ENCODE data around the gene TP53. TPM values are rescaled to one million over a fixed set of nuclear protein-coding genes. Genes with fewer than 3 reads are reported as not detected.

Gene TP53
- polyA plus RNA-seq, 1 of the 3 experiments (the other 2 are of a cell fraction) = 62.6 TPM

DNA sequence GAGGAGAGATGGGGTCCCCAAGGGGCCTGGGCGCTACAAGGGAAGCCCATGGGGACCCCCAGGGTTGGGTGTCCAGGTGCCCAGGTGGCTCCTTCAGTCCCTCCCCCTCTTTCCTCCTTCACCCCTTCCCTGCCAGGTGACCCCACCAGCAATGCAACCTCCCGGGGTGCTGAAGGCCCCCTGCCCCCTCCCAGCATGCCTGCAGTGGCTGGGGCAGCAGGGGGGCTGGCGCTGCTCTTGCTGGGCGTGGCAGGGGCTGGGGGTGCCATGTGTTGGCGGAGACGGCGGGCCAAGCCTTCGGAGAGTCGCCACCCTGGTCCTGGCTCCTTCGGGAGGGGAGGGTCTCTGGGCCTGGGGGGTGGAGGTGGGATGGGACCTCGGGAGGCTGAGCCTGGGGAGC is 21.7 kb upstream of the TP53 start:
- ChIA-PET CTCF (interaction anchor here (0.8 to 8.4 kb wide), 4 partner anchors 7 to 206 kb away, joined by 3 to 85 read pairs (median 3); partner anchors contain the start of genes DNAH2 and TP53), POLR2A (no interaction called here)
- Histone ChIP-seq H3K9ac (no peak overlapping the region), H3K4me3 (ENCODE audit: low read depth in 2 of 2, low read length in 1 of 2) (no peak overlapping the region), H3K9me2 (no peaks in the 10 kb centered on the region), H3K4me1 (ENCODE audit: control insufficient read depth in 1 of 2, insufficient read depth in 2 of 2, low read depth in 1 of 2, low read length in 1 of 2) (peaks cover 5 to 33% of the 10 kb centered on the region in 2 experiments), H4K20me1 (ENCODE audit: insufficient read depth) (no peaks in the 10 kb centered on the region), H3K36me3 (replicated peaks in 1 of 2; ENCODE audit: control insufficient read depth in 1 of 2, insufficient read depth in 2 of 2, low read length in 1 of 2) (peaks cover 0 to 2% of the 10 kb centered on the region in 2 experiments), H3K9me3 (no peaks in the 10 kb centered on the region), H3K27me3 (ENCODE audit: insufficient read depth) (no peaks in the 10 kb centered on the region), H2AFZ (ENCODE audit: low read depth) (no peak overlapping the region), H3K4me2 (no peak overlapping the region), H3K79me2 (ENCODE audit: insufficient read depth) (no peaks in the 10 kb centered on the region), H3K27ac (ENCODE audit: low read depth in 2 of 2, low read length in 1 of 2) (no peak overlapping the region), H3F3A (replicated peaks; ENCODE audit: insufficient read depth) (no peaks in the 10 kb centered on the region)
- WGBS (ENCODE audit: low lambda C conversion rate) = no CpG with 5 or more reads among the region's 11 CpGs
- DNase-seq = no peak
- TF ChIP-seq ELF1 (IDR thresholded peaks at IDR 0.05) = no peak

DNA sequence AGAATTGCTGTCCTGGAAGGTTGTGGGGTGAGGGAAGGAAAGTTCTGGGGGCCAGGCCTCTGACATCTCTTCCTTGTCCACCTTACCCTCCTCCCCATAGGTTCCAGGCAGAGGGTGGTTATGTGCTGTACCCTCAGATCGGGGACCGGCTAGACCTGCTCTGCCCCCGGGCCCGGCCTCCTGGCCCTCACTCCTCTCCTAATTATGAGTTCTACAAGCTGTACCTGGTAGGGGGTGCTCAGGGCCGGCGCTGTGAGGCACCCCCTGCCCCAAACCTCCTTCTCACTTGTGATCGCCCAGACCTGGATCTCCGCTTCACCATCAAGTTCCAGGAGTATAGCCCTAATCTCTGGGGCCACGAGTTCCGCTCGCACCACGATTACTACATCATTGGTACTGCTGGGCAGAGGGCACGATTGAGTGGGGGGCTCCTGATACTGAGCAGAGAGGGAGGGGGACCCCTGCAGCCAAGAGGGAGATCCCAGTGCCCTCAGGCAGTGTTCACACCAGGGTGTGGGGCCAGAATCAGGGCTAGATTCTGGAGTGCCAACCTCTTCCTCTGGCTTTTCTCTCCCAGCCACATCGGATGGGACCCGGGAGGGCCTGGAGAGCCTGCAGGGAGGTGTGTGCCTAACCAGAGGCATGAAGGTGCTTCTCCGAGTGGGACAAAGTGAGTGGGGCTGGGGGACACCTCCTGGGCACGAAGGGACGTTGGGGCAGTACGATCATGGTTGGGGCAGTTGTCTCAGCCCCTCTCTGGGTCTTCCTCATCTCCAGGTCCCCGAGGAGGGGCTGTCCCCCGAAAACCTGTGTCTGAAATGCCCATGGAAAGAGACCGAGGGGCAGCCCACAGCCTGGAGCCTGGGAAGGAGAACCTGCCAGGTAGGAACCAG is 20.8 kb upstream of the TP53 start:
- Histone ChIP-seq H3K4me1 (ENCODE audit: control insufficient read depth in 1 of 2, insufficient read depth in 2 of 2, low read depth in 1 of 2, low read length in 1 of 2) (peaks cover 9 to 42% of the 10 kb centered on the region in 2 experiments), H3K4me3 (ENCODE audit: low read depth in 2 of 2, low read length in 1 of 2) (no peak overlapping the region), H3K9me2 (no peaks in the 10 kb centered on the region), H3K79me2 (ENCODE audit: insufficient read depth) (no peaks in the 10 kb centered on the region), H3K36me3 (replicated peaks in 1 of 2; ENCODE audit: control insufficient read depth in 1 of 2, insufficient read depth in 2 of 2, low read length in 1 of 2) (peaks cover 0 to 2% of the 10 kb centered on the region in 2 experiments), H3F3A (replicated peaks; ENCODE audit: insufficient read depth) (no peaks in the 10 kb centered on the region), H3K4me2 (no peak overlapping the region), H4K20me1 (ENCODE audit: insufficient read depth) (no peaks in the 10 kb centered on the region), H3K27me3 (ENCODE audit: insufficient read depth) (no peaks in the 10 kb centered on the region), H3K9me3 (no peaks in the 10 kb centered on the region), H3K27ac (ENCODE audit: low read depth in 2 of 2, low read length in 1 of 2) (no peak overlapping the region), H3K9ac (no peak overlapping the region), H2AFZ (ENCODE audit: low read depth) (no peak overlapping the region)
- TF ChIP-seq GABPA (IDR thresholded peaks at IDR 0.05; ENCODE audit: low read depth) = no peak
- TF ChIP-seq, protein P1, sequence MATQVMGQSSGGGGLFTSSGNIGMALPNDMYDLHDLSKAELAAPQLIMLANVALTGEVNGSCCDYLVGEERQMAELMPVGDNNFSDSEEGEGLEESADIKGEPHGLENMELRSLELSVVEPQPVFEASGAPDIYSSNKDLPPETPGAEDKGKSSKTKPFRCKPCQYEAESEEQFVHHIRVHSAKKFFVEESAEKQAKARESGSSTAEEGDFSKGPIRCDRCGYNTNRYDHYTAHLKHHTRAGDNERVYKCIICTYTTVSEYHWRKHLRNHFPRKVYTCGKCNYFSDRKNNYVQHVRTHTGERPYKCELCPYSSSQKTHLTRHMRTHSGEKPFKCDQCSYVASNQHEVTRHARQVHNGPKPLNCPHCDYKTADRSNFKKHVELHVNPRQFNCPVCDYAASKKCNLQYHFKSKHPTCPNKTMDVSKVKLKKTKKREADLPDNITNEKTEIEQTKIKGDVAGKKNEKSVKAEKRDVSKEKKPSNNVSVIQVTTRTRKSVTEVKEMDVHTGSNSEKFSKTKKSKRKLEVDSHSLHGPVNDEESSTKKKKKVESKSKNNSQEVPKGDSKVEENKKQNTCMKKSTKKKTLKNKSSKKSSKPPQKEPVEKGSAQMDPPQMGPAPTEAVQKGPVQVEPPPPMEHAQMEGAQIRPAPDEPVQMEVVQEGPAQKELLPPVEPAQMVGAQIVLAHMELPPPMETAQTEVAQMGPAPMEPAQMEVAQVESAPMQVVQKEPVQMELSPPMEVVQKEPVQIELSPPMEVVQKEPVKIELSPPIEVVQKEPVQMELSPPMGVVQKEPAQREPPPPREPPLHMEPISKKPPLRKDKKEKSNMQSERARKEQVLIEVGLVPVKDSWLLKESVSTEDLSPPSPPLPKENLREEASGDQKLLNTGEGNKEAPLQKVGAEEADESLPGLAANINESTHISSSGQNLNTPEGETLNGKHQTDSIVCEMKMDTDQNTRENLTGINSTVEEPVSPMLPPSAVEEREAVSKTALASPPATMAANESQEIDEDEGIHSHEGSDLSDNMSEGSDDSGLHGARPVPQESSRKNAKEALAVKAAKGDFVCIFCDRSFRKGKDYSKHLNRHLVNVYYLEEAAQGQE (IDR thresholded peaks at IDR 0.05; ENCODE audit: low read depth, low read length) = no peak
- TF ChIP-seq MXI1 (IDR thresholded peaks at IDR 0.05; ENCODE audit: low read depth, low read length) = no peak
- TF ChIP-seq EZH2phosphoT487 (IDR thresholded peaks at IDR 0.05; ENCODE audit: borderline replicate concordance, low read depth) = no peak
- TF ChIP-seq EP300 (IDR thresholded peaks at IDR 0.05; ENCODE audit: borderline replicate concordance in 1 of 2, low read depth in 1 of 2, low read length in 1 of 2) = no peak
- no peak for TF ChIP-seq SMC3 (IDR thresholded peaks at IDR 0.05; ENCODE audit: low read depth, low read length)
- TF ChIP-seq RAD21 (IDR thresholded peaks at IDR 0.05; ENCODE audit: low read length) = no peak
- TF ChIP-seq, protein P2, sequence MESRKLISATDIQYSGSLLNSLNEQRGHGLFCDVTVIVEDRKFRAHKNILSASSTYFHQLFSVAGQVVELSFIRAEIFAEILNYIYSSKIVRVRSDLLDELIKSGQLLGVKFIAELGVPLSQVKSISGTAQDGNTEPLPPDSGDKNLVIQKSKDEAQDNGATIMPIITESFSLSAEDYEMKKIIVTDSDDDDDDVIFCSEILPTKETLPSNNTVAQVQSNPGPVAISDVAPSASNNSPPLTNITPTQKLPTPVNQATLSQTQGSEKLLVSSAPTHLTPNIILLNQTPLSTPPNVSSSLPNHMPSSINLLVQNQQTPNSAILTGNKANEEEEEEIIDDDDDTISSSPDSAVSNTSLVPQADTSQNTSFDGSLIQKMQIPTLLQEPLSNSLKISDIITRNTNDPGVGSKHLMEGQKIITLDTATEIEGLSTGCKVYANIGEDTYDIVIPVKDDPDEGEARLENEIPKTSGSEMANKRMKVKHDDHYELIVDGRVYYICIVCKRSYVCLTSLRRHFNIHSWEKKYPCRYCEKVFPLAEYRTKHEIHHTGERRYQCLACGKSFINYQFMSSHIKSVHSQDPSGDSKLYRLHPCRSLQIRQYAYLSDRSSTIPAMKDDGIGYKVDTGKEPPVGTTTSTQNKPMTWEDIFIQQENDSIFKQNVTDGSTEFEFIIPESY (IDR thresholded peaks at IDR 0.05; ENCODE audit: borderline replicate concordance, low read depth) = no peak
- TF ChIP-seq MEF2A (IDR thresholded peaks at IDR 0.05; ENCODE audit: borderline replicate concordance, low read depth) = no peak
- TF ChIP-seq TAF1 (IDR thresholded peaks at IDR 0.05; ENCODE audit: borderline replicate concordance, low read depth, low read length) = no peak
- no peak for TF ChIP-seq YY1 (IDR thresholded peaks at IDR 0.05; ENCODE audit: low read depth)
- TF ChIP-seq NRF1 (IDR thresholded peaks at IDR 0.05; ENCODE audit: low read depth, low read length) = no peak
- TF ChIP-seq RXRA (IDR thresholded peaks at IDR 0.05; ENCODE audit: borderline replicate concordance, low read depth) = no peak
- ChIA-PET CTCF (interaction anchor here (0.5 to 8.4 kb wide), 5 partner anchors 8 to 207 kb away, joined by 3 to 85 read pairs (median 6); partner anchors contain the start of genes DNAH2, TP53 and WRAP53), POLR2A (interaction anchor here (6.6 kb wide), 1 partner anchor 21 kb away, joined by 53 read pairs; the partner anchor contains the start of genes TP53 and WRAP53)
- DNase-seq = no peak
- 79% methylated on average over 16 of the region's 22 CpGs for WGBS (ENCODE audit: low lambda C conversion rate)

Data from SK-N-SH (cell line).